Fibroblast of mammary gland (primary cell): ENCODE results near the gene CADPS.
A peak's percentile ranks its signal among the peaks of the same experiment; 100 is the strongest.

Experiments used
- DNase-seq: peaks from one replicate; pipeline ENCODE4 v3.0.0-alpha.2; 2010; ENCODE audit warnings: low read depth
- H3K4me3 ChIP-seq: 2 replicates; pipeline ENCODE4 v1.5.1; 2011; ENCODE audit warnings: low read depth, mild to moderate bottlenecking, low read length, moderate library complexity; ENCODE audit not compliant: control insufficient read depth
- CTCF ChIP-seq: conservative IDR thresholded peaks from 2 replicates; pipeline ENCODE4 v1.5.1; 2011; ENCODE audit warnings: low read depth, low read length, inconsistent platforms; ENCODE audit not compliant: control insufficient read depth, insufficient read depth

Gene CADPS

DNA sequence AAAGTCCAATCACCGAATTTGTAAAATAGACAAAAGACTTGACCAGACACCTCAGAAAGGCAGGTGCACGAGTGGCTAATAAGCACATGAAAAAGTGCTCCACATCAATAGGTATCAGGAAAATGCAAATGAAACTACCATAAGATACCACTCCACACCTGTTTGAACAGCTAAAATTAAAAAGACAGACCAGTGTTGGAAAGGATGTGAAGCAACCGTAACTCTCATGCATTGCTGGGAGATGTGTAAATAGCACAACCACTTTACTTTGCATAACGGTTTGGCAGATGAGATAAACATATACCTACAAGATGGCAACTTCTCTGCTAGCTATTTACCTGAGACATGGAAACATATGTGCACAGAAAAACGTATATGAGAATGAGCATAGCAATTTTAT lies 56.9 kb downstream of the CADPS start:
- DNase-seq, result no peak
- TF ChIP-seq CTCF, result no peak
- no peak overlapping the region for H3K4me3 ChIP-seq

DNA sequence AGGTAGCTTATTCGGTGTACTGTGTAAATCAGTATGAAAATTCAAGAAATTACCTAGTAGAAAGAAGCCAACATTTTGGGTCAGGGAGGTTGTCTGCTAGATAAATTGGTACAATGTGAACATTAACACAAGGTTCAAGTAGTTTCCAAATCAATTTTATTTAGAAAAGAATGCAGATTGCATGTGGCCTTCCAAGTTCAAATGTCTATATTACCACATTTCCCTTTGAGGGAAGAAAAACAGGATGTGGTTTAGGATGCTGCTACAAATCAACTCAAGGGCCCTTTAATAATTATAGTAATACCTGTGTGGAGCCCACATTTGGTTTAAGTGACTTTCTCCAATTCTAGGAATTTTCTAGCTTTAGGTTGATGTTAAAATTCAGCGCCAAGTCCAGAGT lies 57.5 kb downstream of the CADPS start:
- DNase-seq, result peak; percentile 21
- no peak overlapping the region for H3K4me3 ChIP-seq
- no peak for TF ChIP-seq CTCF

DNA sequence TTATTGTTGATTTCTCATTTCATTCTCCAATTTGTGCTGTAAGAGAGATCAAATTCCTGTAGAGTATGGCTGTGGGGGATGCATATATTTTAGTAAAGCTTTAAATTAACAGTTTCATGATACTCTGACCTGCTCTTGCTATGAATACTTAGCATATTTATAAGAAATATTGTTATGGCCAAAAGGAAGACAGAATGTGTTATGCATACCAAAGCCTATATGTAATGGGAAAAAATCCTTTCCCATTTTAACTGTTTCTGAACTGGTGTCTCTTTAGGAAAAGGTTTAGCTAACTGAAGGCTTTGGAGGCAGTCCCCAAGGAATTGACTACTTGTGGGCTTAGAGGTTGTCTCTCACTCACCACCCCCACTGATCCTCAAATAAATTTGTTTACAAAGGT lies 59.2 kb downstream of the CADPS start:
- TF ChIP-seq CTCF, result no peak
- H3K4me3 ChIP-seq, result no peak overlapping the region
- no peak for DNase-seq

- TF ChIP-seq CTCF, result no peak
- no peak overlapping the region for H3K4me3 ChIP-seq
- DNase-seq, result no peak
Measured at GRCh38 chr3:62812631-62813030, 62.6 kb downstream of the CADPS start.

DNA sequence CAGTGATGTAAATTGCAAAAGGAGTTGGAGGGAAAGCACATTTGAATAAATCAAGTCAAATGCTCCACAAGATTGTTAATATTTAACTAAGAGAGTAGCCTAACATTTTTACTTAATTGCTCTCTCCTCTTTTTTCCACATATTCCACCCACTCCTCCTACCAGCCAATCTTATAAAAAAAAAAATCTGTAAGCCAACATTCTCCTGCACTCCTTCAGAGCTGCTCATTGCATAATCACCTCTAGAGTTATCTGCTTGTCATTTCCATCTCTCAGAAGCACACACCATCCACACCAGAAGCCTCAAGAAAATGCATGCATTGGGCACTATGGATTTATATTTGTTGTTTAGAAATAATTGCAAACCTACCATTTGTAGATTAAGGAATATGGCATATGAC lies 64.1 kb downstream of the CADPS start:
- no peak overlapping the region for H3K4me3 ChIP-seq
- no peak for TF ChIP-seq CTCF
- no peak for DNase-seq

DNA sequence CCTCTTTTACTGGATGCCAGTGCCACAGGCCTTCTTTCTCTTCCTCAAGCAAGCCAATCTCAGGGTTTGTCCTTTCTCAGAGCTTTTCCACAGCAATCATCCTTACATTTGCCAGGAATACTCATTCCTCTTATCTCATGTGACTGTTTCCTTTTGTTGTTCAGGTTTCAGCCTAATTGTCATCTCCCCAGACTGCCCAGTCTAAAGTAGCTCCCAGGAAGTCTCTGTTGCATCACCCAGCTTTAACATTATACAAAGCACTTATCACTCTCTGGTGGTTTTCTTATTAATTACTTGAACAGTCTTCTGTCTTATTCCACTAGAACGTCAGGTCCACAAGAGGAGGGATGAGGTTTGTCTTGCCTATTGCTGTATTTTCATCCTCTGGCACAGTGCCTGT lies 65.8 kb downstream of the CADPS start:
- no peak for DNase-seq
- no peak overlapping the region for H3K4me3 ChIP-seq
- TF ChIP-seq CTCF, result no peak

GRCh38 chr3:62805580-62806277 lies 69.5 kb downstream of the CADPS start:
- DNase-seq, result no peak
- H3K4me3 ChIP-seq, result no peak overlapping the region
- no peak for TF ChIP-seq CTCF
